GM21447 (cell line): Measurements from ENCODE around the gene HUS1.
"Not testable (repeated sequence)": the region's sequence is repeated elsewhere in the genome, so short reads cannot be mapped to it uniquely, and the experiment has no call there.

ENCODE experiments used
- ATAC-seq: cut with Tn5 transposase; IDR thresholded peaks from one replicate; pipeline ENCODE4 v1.9.1; 2021; ENCODE audit not compliant: unreplicated experiment

Gene HUS1

DNA sequence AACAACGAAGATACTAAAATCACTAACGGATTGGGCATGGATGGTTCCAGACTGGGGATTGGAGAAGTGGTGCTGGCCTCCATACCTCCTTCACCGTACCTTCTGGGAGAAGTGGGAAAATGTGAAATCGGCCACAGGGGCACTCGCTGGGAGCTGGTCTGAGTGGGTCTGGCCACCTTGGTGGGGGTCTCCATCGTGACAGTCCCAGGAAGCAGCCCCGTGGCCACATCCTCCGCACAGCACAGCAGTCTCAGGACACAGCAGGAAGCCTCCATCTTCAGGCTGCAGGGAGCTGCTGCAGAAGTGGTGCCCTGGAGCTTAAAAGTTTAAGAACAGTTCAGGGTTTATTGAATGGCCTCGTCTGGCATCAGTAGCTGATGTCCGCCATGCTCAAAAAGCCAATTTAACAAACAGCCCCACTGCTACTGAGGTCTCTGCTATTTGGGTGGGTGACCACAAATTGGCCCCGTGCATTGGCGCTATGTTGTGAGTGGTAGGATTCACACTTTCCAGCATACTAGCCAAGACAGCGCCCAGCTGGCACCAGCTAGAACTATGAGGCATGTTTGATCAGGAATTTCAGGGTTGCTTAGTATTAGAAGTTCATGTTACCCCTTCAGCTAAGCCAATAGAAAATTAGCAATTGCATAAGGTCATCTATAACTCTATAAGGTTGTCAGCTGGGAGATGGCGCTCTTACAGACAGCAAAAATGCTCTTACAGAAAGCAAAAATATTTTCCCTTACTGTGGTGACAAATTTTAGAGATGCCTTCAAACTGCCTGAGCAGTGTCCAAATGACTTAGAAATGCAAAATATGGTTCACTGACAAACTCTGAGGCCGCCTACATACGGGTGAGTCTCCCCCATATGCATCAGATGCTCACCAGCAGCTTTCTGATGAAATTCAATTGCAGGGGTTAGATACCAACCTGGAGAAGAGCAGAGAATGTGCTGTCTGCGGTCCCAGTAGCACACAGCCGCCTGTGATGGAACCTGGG is 48.1 kb downstream of the HUS1 start:
- ATAC-seq: no peak

DNA sequence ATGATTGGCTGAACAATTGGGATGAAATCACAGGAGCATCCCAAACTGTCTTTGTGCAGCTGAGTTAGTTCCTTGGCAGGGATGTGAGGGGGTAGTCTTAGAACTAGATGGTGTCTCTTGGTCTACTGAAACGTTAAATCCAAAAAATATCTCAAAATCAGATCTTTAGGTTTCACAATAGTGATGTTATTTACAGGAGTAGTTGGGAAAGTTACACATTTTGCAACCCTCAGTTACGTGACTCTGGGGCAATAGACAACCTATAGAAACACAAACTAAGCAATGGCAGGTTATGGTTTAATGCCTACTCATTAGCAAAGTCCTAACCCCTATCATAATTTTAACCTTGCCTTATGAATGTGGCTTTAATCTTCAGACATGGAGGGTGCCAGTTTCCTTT is 55.1 kb downstream of the HUS1 start:
- no peak for ATAC-seq

DNA sequence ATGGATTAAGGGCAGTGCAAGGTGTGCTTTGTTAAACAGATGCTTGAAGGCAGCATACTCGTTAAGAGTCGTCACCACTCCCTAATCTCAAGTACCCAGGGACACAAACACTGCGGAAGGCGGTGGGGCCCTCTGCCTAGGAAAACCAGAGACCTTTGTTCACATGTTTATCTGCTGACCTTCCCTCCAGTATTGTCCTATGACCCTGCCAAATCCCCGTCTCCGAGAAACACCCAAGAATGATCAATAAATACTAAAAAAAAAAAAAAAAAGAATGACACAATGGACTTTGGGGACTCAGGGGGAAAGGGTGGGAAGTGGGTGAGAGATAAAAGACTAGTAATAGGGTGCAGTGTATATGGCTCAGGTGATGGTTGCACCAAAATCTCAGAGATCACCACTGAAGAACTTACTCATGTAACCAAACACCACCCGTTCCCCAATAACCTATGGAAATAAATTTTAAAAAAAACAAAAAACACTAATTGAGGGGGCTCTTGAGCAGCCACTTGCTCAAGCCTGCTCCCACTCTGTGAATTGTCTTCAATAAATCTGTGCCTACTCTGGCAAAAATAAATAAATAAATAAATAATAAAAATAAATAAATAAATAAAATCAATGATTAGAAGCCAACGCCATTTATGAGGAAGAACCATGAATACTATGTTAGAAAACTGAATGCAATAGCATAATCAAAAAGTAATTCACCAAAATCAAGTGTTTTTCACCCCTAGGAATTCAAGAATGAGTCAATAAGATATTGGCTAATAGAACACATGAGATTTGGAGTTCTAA is 56.1 kb downstream of the HUS1 start:
- not testable (repeated sequence) for ATAC-seq

DNA sequence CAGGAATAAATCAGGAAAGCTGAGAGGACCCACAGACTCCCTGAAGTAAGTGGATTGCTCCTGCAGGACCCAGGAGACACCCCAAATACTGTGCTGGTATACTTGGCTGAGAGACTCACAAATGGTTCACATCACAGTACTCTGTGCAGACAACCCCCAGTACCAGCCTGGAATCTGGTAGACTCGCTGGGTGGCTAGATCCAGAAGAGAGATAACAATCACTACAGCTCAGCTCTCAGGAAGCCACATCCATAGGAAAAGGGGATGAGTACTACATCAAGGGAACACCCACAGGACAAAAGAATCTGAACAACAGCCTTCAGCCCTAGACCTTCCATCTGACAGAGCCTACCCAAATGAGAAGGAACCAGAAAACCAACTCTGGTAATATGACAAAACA is 62.9 kb downstream of the HUS1 start:
- ATAC-seq: not testable (repeated sequence)

DNA sequence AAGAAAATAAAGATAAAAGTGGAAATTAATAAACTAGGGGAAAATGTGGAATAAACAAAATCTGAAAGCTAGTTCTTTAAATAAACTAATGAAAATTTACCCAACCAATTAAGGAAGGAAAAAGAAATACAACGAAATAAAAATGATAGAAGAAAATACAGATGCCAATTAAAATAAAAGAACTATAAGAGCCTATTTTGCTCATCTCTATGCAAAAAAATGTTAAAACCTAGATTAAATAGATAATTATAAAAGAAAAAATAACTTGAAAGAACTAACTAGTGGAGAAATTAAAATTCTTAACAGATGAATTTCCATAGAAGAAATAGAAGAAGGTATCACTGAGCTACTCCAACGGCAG is 63.8 kb downstream of the HUS1 start:
- ATAC-seq: no peak

DNA sequence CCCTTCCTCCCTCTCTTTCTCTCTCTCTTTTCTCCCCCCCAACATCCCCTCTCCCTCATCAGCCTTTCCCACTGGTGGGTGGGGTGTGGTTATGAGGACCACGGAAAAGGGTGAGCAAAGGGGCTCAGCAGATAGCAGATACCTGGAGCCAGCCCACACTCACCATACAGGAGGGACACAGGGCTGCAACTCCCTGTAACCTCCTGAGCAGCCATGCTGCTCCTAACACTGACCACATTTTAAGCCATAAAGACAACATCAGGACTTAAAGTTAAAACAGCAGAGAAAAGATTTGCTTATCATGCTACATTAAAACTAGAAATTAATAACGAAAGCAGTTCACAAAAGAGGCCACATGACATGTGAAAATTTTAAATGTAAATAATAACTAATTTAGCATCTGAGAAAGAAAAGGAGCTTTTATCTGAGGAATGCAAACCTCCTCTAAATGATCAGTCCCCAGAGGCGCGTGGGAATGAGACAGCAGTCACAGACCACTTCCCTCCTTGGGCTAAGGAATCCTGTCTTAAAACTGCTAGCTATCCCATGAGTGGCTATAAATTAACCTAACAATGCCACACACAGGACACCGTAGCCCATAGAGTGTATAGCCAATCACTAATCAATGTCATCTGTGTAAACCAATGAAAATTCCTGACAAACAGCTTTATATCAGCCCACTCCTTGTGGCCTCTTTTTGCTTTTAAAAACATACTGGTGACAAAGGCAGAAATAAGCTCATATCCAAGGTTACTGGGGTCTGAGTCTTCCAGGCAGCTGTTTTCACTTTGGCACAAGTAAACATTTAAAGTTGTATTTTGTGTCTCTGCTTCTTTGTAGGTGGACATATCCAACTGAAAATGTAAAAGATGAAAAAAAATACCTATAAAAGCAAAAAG is 64.4 kb downstream of the HUS1 start:
- ATAC-seq: no peak
